Large intestine (tissue), 12 donors: Measurements from ENCODE around the gene PAPOLG. TPM values are rescaled to one million over a fixed set of nuclear protein-coding genes. Genes with fewer than 3 reads are reported as not detected.

Experiments used
- DNase-seq, 2 donors: peaks; one replicate each; pipeline versions ENCODE4 v3.0.0 to v3.0.0-alpha.2; 2013
- H3K27ac ChIP-seq: one replicate; pipeline ENCODE4 v1.5.1; 2013; ENCODE audit warnings: low read length
- H3K27me3 ChIP-seq: 2 replicates; pipeline ENCODE4 v1.6.1; 2013; ENCODE audit warnings: low read length; ENCODE audit not compliant: control insufficient read depth, insufficient read depth
- H3K36me3 ChIP-seq: 2 replicates; pipeline ENCODE4 v1.6.1; 2013; ENCODE audit warnings: low read length; ENCODE audit not compliant: control insufficient read depth, insufficient read depth
- H3K4me1 ChIP-seq: one replicate; pipeline ENCODE4 v1.6.1; 2013; ENCODE audit warnings: low read length; ENCODE audit not compliant: control insufficient read depth, insufficient read depth
- H3K4me3 ChIP-seq: one replicate; pipeline ENCODE4 v1.5.1; 2013; ENCODE audit warnings: low read length
- H3K9me3 ChIP-seq: one replicate; pipeline ENCODE4 v1.6.1; 2013; ENCODE audit warnings: mild to moderate bottlenecking, low read depth, low read length, moderate library complexity; ENCODE audit not compliant: control insufficient read depth
- WGBS: methylation state at CpG from one replicate; pipeline ENCODE4 v1.1.5; 2013; ENCODE audit warnings: low lambda C conversion rate; ENCODE audit not compliant: insufficient coverage; 5-methylcytosine and 5-hydroxymethylcytosine counted together
- long read RNA-seq, 11 donors: transcript quantifications; one replicate each; lab custom pipeline, GENCODE V29; 2026
- polyA plus RNA-seq: library from polyadenylated mRNA; unstranded; fragments of 120-200 nt; gene quantifications from one replicate; pipeline ENCODE4 v1.2.1, GENCODE V29; 2013

Gene PAPOLG
- polyA plus RNA-seq = 12.8 TPM
- long read RNA-seq, donor 1 = 0 reads
- long read RNA-seq, donor 2, full-length matches to known transcripts = 1 of 1 reads
- long read RNA-seq, donor 2, partial matches to known transcripts = 0 of 1 reads
- long read RNA-seq, donor 2, other reads (novel, unspliced or antisense) = 0 of 1 reads
- long read RNA-seq, donor 3 = 0 reads
- long read RNA-seq, donor 4 = 0 reads
- long read RNA-seq, donor 5, full-length matches to known transcripts = 1 of 1 reads
- long read RNA-seq, donor 5, partial matches to known transcripts = 0 of 1 reads
- long read RNA-seq, donor 5, other reads (novel, unspliced or antisense) = 0 of 1 reads
- long read RNA-seq, donor 6, full-length matches to known transcripts = 2 of 2 reads
- long read RNA-seq, donor 6, partial matches to known transcripts = 0 of 2 reads
- long read RNA-seq, donor 6, other reads (novel, unspliced or antisense) = 0 of 2 reads
- long read RNA-seq, donor 7 = 0 reads
- long read RNA-seq, donor 8 = 0 reads
- long read RNA-seq, donor 9 = 0 reads
- long read RNA-seq, donor 10 = 0 reads
- long read RNA-seq, donor 11 = 0 reads

DNA sequence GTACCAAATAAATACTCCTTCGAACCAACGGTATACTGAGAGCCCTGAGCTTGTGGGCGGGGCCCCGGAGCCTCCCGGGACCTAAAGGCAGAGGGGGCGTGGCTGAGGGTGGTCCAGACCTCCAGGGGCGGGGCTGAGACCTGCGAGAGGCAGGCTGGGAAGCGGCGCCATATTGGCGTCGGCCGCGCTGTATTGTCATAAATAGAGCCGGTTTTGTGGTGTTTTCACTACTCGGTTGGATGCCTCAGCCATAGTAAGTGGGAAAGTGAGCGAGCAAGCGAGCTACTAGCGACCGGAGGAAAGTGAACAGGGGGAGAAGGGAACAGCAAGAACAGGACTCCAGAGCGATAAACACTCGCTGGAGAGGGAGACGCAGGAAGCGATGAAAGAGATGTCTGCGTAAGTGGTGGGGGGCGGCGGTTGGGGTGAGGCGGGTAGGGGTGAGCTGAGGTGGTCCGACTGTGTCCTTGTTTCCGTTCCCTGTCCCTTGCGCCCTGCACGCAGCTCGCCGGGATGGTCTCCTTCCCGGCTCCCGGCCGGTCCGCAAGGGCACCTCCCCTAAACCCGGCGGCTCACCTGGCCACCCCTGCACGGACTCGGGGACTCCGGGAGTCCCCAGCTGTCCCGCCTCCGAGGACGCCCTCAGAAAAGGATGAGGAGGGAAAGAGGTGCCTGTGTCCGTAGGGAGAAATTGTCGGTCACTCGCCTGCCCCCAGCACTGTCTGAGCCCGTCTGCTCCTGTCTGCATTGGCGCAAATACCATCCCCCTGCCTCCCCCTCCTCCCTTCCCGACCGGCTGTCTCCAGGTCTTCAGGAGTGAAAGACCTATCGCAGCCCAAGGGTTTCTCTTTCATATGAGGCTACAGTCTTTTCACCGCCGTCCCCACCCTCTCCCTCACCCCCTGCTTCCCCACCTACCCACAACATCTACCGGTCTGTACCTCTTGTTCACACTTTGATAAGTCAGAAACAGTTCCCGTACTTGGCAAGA is at the start of gene PAPOLG:
Gene PAPOLG, plus strand, starts transcription at position 172 of the 991 bp plus-strand sequence. Its CDS starts 211 bp downstream, at position 383.
- H3K4me3 ChIP-seq = peak within 1 kb of the TSS; percentile 72
- H3K27ac ChIP-seq = peak within 1 kb of the TSS; percentile 82
- peaks cover 9% of the 10 kb centered on the region for H3K36me3 ChIP-seq
- H3K4me1 ChIP-seq = peaks cover 4% of the 10 kb centered on the region
- DNase-seq = peak; percentile 89 to 92
- no peaks in the 10 kb centered on the region for H3K9me3 ChIP-seq
- WGBS = 0% methylated on average over 5 of the region's 58 CpGs
- H3K27me3 ChIP-seq = no peaks in the 10 kb centered on the region

DNA sequence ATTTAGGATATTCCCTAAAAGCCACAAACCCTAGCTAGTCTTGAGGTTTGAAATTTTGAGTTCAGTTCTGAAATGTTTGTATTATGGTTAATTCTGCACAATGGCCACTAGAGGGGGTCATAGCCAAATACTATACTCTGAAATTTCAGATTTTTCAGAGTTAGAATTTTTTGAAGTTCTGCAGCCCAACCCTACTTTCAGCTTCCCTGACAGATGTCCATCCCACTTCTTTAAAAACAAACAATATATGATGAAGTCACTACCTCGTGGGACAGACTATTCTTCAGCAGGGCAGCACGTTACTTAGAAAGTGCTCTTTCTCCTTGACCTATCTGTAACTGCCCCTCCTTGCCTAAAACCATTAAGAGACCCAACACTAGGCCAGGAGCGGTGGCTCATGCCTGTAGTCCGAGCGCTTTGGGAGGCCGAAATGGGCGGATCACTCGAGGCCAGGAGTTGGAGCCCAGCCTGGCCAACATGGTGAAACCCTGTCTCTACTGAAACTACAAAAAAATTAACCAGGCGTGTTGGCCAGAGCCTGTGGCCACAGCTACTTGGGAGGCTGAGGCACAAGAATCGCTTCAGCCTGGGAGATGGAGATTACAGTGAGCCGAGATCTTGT is 48.2 kb upstream of the PAPOLG start:
- Histone ChIP-seq H3K27me3 (no peaks in the 10 kb centered on the region), H3K27ac (no peak overlapping the region), H3K4me1 (no peaks in the 10 kb centered on the region), H3K9me3 (no peaks in the 10 kb centered on the region), H3K36me3 (no peaks in the 10 kb centered on the region), H3K4me3 (no peak overlapping the region)
- no CpG with 5 or more reads among the region's 11 CpGs for WGBS
- peak in 1 of 2 donors; percentile 12 for DNase-seq

DNA sequence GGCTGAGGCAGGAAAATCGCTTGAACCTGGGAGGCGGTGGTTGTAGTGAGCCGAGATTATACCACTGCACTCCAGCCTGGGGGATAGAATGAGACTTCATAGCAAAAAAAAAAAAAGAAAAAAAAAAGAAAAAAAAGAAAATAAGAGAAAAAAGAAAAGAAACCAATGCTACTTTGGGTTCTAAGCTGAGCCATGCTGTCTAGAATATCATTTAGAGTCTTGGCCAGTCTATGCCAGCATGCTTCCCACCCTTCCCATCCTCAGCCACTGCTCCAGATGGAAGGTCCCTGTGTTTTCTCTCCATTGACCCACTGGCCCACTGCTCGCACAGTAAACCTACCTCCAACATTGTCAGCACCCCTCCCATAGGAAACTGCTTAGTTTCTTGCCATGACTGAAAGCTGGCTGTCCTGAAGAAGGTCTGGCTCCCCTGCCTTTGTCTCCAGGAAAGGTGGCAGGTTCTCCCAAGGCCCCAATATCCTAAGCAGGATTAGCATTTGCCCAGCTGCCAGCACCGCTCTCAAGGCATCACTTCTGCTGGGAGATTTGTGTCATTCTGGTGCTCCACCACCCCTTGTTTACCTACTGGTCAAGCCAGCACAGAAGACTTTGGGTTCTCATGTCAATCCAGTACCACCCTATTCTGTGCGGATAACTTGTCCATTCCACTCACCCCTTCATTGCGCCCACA is 47.3 kb upstream of the PAPOLG start:
- H3K4me1 ChIP-seq = no peaks in the 10 kb centered on the region
- no peak overlapping the region for H3K4me3 ChIP-seq
- H3K27me3 ChIP-seq = no peaks in the 10 kb centered on the region
- WGBS = 95% methylated on average over 5 of the region's 7 CpGs
- no peaks in the 10 kb centered on the region for H3K36me3 ChIP-seq
- no peaks in the 10 kb centered on the region for H3K9me3 ChIP-seq
- DNase-seq = no peak
- no peak overlapping the region for H3K27ac ChIP-seq

DNA sequence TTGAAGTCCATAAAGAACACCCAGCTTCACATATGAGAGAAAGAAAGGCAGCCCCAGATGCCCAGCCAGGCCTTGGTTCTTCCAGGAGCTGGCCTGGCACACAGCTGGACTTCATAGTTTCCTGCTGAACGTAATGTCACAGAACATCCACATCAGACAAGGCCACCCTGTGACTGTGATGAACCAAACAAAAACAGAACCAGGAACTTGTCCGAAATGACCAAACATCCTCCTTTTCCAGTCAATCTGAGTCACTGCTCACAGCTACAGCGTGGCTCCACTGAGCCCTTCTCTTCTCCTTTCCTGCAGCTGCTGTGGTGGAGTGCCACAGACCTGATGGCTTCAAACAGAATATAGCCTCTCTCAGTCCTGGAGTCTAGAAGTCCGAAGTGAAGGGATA is 45.4 kb upstream of the PAPOLG start:
- Histone ChIP-seq H3K36me3 (no peaks in the 10 kb centered on the region), H3K27me3 (no peaks in the 10 kb centered on the region), H3K9me3 (no peaks in the 10 kb centered on the region), H3K27ac (no peak overlapping the region), H3K4me3 (no peak overlapping the region), H3K4me1 (no peaks in the 10 kb centered on the region)
- no peak for DNase-seq
- WGBS = no CpG with 5 or more reads among the region's 4 CpGs

DNA sequence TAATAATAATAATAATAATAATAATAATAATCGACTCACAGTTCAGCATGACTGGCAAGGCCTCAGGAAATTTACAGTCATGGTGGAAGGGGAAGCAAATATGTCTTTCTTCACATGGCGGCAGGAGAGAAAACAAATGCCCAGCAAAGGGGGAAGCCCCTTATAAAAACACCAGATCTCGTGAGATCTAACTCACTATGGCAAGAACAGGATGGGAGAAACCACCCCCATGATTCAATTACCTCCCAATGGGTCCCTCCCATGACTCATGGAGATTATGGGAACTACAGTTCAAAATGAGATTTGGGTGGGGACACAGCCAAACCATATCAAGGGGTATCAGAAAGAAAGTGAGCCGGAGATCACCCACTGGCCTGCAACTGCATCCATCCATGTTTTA is 40.5 kb upstream of the PAPOLG start:
- Histone ChIP-seq H3K27me3 (no peaks in the 10 kb centered on the region), H3K9me3 (no peaks in the 10 kb centered on the region), H3K4me3 (no peak overlapping the region), H3K4me1 (no peaks in the 10 kb centered on the region), H3K27ac (no peak overlapping the region), H3K36me3 (no peaks in the 10 kb centered on the region)
- no CpG with 5 or more reads among the region's 4 CpGs for WGBS
- no peak for DNase-seq

DNA sequence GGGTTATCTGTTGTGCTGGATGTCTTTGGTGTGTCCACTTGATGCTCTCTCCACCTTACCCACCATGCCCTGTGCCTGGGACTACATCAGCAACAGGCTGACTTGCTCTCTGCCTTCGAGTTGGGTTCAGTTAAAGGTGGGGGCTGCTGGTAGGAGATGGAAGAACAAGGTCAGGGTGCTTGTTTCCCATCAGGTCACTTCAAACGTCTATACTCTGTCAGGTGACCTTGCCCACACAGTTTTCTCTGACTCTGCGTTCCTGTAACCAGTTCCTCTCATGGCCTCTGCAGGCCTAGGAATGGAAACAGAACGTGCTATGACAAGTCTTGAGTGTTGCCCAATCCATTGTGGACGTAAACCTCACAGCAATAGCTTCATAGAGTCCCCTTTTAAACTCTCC is 38.4 kb upstream of the PAPOLG start:
- H3K4me1 ChIP-seq = no peaks in the 10 kb centered on the region

DNA sequence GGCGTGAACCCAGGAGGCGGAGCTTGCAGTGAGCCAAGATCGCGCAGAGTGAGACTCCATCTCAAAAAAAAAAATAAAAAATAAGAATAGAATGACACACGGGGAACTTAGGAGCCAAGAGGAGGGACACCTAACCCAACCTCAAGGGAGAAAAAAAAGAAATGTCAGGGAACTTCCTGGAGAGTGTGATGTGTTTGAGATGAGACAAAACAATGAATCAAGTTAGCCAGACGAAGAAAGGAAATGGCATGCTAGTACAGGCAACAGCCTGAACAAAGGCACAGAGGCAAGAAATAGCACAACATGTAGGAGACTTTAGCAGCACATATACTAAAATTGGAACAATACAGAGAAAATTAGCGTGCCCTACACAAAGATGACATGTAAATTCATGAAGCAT is 36.7 kb upstream of the PAPOLG start:
- H3K36me3 ChIP-seq = no peaks in the 10 kb centered on the region
- H3K4me1 ChIP-seq = no peaks in the 10 kb centered on the region
- no peak overlapping the region for H3K27ac ChIP-seq
- H3K27me3 ChIP-seq = no peaks in the 10 kb centered on the region
- no peak overlapping the region for H3K4me3 ChIP-seq
- 87% methylated on average over 3 of the region's 7 CpGs for WGBS
- peaks cover under 1% of the 10 kb centered on the region for H3K9me3 ChIP-seq
- no peak for DNase-seq

More for the DNA sequence above, 38.4 kb upstream of the PAPOLG start:
- H3K4me3 ChIP-seq = no peak overlapping the region
- no peak overlapping the region for H3K27ac ChIP-seq
- no peaks in the 10 kb centered on the region for H3K27me3 ChIP-seq
- no peaks in the 10 kb centered on the region for H3K36me3 ChIP-seq
- peak in 1 of 2 donors; percentile 11 for DNase-seq
- WGBS = 100% methylated on average over 1 of the region's 5 CpGs
- H3K9me3 ChIP-seq = no peaks in the 10 kb centered on the region

DNA sequence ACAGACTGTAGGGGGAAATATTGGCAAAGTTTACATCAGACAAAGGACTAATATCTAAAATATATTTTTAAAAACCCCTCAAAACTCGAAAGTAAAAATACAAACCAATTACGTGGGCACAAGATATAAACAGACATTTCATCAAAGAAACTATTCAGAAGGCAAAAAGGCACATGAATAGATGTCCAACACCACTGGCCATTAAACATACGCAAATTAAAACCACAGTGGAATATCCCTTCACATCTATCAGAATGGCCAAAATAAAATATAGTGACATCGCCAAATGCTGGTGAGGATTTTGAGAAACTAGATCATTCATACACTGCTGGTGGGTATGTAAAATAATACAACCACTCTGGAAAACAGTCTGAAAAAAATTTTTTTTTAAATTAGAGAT is 30.6 kb upstream of the PAPOLG start:
- H3K4me1 ChIP-seq = no peaks in the 10 kb centered on the region
- peaks cover 5% of the 10 kb centered on the region for H3K9me3 ChIP-seq
- H3K27ac ChIP-seq = no peak overlapping the region
- 40% methylated on average over 1 of the region's 4 CpGs for WGBS
- H3K36me3 ChIP-seq = no peaks in the 10 kb centered on the region
- no peak overlapping the region for H3K4me3 ChIP-seq
- DNase-seq = no peak
- H3K27me3 ChIP-seq = no peaks in the 10 kb centered on the region

DNA sequence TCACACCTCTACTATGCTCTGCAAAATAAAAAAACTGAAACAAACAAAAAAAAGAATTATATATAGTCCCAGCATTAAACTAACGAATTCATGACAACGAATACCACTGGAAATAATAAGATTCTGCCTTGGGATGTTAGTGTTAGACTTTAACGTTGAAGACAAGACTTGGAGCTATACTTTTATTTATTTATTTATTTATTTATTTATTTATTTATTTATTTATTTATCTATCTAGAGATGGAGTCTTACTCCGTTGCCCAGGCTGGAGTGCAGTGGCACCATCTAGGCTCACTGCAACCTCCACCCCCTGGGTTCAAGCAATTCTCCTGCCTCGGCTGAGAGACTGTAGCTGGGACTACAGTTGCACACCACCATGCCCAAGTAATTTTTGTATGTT is 27.2 kb upstream of the PAPOLG start:
- Histone ChIP-seq H3K4me1 (no peaks in the 10 kb centered on the region), H3K27me3 (no peaks in the 10 kb centered on the region), H3K27ac (no peak overlapping the region), H3K4me3 (no peak overlapping the region), H3K36me3 (no peaks in the 10 kb centered on the region), H3K9me3 (peaks cover 5% of the 10 kb centered on the region)
- WGBS = 90% methylated on average over 3 of the region's 5 CpGs
- DNase-seq = no peak
